GM19468 (cell line): Measurements from ENCODE around the gene PDE6A.

Source experiments
- ATAC-seq: cut with Tn5 transposase; IDR thresholded peaks from one replicate; pipeline ENCODE4 v1.9.1; 2021; ENCODE audit warnings: mild to moderate bottlenecking, moderate library complexity, moderate number of reproducible peaks; ENCODE audit not compliant: unreplicated experiment; ENCODE audit errors: extremely low read depth

The PDE6A gene

GRCh38 chr5:149932445-149933350, 11.9 kb downstream of the PDE6A start:
- ATAC-seq = no peak

DNA sequence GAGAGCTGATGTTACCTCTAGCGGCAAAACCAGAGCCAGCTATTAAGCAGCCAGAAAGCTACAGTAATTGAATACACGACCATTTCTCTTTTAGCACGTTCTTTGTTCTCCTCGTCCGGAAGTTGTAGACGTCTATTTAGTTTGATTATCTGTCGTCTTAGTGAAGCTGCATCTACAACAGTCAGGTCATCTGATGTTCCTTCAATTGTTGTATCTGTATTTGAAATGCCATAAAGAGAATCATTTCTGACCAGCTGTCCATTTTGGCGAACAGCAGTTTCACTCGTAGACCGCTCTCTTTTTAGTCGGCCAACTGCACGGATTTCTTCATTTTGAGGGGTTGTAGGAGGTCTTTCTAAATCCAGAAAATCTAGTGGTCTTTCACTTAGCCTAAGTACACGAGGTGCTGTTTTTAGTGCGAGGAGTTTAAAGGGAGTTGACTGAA, 12.6 kb downstream of the PDE6A start:
- no peak for ATAC-seq

DNA sequence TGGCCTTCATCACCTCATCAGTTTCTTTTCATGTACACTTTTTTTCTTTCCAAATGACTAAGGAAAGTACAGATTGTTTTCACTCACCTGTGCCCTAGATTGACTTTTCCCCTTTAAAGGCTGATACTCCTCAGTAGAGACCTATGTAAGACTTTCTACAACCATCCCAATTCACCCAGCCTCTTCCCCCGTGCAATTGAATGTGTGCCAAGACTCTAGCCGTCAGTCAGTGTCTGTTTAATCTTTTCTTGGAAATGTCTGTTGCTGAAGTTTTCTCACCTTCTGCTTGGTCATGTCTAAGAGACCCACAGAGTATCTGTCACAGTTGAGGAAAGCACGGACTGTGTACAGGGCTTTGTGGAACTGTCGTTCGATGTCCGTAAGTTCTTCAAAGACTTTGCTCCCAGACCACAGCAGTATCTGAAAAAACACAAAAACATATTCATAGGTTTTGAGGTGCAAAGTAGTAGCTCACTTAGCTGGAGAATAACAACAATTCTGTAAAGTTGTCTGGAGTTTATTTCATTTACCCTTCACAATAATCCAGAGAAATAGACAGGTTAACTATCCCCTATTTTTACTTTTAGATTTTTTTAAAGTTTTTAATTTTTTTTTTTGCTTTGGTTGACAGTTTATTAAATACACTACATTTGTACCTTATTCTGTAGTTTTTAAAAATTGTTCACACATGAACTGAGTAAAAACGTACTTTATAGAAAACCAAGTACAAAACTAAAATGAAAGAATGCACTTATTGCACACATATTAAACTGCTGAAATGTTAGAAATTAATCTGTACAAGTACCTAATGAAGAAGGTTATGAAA, 13.6 kb downstream of the PDE6A start:
- no peak for ATAC-seq

DNA sequence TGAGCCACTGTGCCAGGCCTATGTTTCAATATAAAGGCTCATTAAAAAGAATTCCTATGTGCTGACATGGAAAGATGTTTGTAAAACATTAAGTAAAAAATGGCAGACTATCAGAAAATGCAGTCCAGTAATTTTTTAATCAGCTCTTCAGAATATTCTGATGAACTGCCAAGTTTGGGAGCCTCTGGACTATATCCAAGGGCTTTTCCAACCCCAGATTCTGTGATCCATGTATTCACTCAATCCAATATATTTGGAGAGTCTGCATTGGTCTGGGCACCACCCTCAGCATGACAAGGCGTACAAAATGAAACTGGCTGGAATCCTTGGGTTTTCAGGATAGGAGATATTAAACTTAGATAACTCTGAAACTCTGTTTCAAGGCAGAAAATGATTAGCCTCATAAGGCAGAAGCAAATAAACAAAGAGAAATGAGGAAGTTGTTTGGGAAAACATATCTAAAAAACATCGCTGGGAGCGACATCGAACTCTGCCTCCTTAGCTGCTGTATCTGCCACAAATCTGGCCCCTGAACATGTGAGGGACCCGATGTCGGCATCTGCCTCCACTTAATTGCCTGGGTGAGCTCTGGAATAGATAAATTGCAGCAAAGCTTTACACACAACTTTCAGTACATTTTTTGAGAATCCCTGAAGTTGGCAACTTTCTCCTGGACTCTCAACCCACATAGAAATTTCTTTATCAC, 14.4 kb downstream of the PDE6A start:
- ATAC-seq = no peak

GRCh38 chr5:149924486-149924885, 20.1 kb downstream of the PDE6A start:
- ATAC-seq = no peak

- no peak for ATAC-seq
These were observed 21.6 kb downstream of the PDE6A start for GRCh38 chr5:149922950-149923349.

- ATAC-seq = no peak
These were observed 23.0 kb downstream of the PDE6A start for GRCh38 chr5:149921597-149921996.

- no peak for ATAC-seq
These were observed 27.4 kb downstream of the PDE6A start for GRCh38 chr5:149917073-149917676.

- no peak for ATAC-seq
These were observed 28.1 kb downstream of the PDE6A start for GRCh38 chr5:149916334-149917072.

DNA sequence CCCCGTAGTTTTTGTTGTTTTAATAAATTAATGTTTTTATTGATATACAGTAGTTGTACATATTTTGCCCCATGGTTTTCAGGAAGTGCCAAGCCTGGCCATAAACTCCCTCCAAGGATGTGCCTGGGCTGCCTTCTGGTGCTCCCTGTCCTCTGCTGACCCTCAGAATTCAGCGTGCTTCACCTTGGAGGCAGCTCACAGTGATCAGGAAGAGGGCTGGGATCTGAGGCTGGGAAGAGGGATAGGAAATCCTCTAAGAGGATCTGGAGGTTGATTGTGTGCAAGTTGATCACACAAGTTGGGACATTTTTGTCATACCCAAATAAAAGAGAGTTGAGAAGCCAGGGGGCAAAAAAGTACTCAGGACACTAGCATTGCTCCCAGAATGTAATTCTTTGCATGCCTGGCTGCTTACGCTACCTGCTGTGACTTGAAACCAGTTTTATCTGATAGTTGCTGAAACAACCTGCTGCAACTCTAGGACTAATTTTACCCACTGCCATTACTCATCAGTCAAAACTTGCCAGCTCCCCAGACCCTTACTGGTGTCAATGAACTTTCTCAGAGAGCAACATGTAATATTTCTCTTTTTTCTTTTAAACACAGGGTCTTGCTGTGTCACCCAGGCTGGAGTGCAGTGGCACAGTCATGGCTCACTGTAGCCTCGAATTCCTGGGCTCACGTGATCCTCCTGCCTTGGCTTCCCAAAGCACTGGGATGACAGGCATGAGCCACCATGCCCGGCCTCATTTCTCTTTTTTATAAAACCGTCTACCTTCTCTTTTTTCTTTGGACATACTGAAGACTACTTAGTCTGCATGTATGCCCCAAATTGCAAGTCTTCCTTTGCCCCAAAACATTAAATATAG, 29.0 kb downstream of the PDE6A start:
- ATAC-seq = no peak

DNA sequence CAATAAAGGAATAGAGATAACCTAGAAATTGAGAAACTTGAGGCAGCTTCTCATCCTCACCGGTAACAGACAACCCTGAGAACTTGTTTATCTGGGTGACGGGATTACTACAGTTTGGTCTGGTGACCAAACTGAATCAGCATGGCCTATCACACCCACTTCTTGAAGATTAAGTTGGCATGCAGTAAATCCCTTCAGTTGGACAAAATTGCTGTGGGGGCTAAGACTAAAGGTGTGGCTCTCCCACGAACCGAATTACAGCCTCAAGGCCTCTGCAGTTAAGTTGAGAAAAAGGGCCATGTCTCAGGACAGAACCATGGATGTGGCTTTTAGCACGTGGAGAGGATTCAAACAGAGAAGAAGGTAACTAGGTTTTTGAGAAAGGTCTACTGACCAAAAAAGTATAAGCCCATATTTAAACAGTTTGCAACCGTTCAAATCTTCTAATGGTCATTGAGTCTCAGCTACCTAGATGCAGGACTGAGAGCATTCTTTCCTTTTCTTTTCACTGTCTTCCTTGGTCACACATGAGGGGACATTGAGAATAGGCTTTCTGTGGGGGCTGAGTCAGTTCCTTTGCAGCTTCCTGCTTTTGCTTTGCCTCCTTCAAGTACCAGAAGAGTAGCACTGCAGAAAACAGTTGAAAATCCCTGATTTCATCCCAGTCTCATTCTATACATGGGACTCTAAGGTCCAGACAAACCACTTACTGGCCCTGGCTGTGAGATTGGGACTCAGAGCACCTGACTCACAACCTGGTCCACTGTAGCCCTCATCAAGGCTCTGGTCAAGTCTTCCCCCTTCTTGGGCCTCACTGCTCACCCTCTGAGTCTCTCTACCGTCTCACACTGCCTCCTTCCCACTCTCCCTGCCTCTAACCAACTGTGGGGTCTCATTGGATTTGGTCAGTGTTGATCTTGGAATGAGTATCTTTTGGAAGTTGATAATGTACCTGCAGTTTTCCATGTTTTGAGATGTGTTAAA, 30.9 kb downstream of the PDE6A start:
- ATAC-seq = no peak

DNA sequence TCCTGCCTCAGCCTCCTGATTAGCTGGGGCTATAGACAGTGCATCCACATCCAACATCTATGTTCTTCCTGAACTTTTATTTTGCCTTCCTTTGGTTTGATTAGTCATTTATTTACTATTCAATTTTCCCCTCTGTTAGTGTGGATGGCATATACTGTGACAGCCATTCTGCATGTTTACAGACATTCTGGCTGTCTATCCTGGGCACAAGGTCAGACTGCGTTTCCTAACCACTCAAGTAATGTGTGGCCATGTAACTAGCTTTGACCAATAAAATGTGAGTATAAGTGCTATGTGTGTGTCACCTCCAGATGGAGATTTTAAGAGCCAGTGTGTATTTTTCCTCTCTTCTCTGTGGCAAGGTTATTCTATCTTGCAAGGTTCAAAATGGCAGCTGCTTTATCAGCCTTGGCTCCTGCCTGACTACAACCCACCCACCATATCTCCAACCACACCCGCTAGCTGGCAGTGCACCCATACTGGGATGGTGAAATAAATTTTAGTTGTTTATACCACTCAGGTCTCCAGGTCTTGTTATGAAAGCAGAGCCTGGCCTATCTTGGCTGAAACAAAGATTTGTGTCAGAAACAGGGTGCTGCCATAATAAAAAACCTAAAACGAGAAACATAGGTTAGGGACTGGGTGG, 32.2 kb downstream of the PDE6A start:
- ATAC-seq = no peak

DNA sequence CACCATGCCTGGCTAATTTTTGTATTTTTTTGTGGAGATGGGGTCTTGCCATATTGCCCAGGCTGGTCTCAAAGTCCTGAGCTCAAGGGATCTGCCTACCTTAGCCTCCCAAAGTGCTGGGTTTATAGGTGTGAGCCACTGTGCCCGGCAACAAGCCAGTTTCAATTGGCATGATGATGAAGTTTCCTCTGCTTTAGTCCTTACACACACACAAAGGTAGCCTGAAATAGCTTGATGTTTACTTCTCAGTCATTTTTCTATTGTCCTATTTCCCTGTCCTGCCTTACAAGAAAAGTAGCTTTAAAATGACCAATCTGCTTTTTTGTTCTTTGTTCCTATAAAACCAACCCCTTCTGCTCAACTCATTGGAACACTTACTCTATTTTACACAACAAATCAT, 33.6 kb downstream of the PDE6A start:
- ATAC-seq = no peak

DNA sequence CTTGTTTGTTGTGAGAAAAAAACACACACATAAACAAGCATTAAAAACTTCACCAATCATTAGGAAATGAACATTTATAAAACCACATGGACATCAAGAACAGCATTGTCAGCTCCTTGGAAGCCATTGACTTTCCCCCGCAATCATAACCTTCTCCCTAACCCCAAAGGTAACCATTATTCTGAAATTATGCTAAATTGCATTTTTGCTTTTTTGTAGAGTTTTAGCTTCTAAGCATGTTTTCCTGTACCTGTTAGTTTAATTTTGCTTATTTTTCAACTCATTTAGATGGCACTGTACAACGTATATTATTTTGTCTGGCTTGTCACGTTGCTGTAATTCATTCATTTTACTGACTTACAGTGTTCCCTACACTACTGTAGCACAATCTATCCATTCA, 36.8 kb downstream of the PDE6A start:
- ATAC-seq = no peak

DNA sequence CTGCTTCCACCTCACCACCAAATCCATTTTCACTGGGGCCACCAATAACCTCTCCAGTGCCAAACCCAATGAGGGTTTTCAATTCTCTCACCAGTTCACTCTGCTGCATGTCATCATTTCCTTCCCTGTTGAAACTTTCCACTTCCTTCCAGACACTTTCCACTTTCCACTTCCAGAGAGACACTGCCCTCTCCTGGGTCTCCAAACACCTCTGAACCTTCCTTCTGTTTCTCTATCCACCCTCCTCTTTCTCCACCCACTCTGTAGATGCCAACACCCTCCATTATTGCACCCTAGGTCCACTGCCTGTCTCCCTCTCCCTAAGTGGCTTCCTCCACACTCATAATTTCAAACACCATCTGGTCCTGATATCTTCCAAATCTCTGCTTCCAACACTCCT, 39.6 kb downstream of the PDE6A start:
- ATAC-seq = no peak

GRCh38 chr5:149904293-149904886, 40.2 kb downstream of the PDE6A start:
- ATAC-seq = no peak

DNA sequence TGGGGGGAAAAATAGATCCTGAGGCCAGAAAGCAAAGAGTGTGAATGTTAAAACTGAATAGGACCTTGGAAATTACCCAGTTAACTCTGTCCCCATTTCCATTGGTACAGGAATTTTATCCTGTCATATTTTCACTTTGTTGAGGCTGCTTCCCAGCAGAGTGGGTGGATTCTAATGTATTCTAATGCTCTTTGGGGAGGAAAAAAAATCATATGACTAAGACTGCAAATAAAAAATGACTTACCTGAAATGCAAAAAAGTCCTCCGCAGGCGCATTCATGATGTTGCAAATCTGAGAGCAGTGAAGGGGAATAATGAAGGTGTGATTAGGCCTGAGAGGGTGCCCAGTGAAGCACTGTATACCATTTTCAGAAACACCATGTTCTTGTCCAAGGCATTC, 41.2 kb downstream of the PDE6A start:
- ATAC-seq = no peak
